ENCODE data around the gene PFKFB3. TPM values are rescaled to one million over a fixed set of nuclear protein-coding genes. Genes with fewer than 3 reads are reported as not detected.
"Not testable (repeated sequence)": the region's sequence is repeated elsewhere in the genome, so short reads cannot be mapped to it uniquely, and the experiment has no call there.

Gene PFKFB3
- total and polyA plus RNA-seq, 7 donors: 25.4 to 704 (median 163) TPM

GRCh38 chr10:6234371-6234770 is 31.6 kb downstream of the PFKFB3 start:
- DNase-seq: no peak
- no peak for TF ChIP-seq CTCF (IDR thresholded peaks at IDR 0.05)
- Histone ChIP-seq H3K4me1 (no peaks in the 10 kb centered on the region), H3K9me3 (no peaks in the 10 kb centered on the region), H3K27me3 (ENCODE audit: insufficient read depth in 3 of 3, low read length in 2 of 3) (no peaks in the 10 kb centered on the region), H3K36me3 (ENCODE audit: insufficient read depth in 1 of 2, low read depth in 1 of 2) (peaks cover 8 to 68% of the 10 kb centered on the region in 2 donors), H3K4me3 (no peak overlapping the region), H3K27ac (peak overlapping the region; percentile 16)
- 83 to 87% (median 86%) methylated on average over 13 of the region's 13 CpGs for WGBS, 3 donors
- intact Hi-C loops (cut with DNase I): no loop called here
- no peak for ATAC-seq

- DNase-seq: peak in 1 of 2 donors; percentile 40
These were observed 33.8 kb downstream of the PFKFB3 start for GRCh38 chr10:6236349-6237198.

DNA sequence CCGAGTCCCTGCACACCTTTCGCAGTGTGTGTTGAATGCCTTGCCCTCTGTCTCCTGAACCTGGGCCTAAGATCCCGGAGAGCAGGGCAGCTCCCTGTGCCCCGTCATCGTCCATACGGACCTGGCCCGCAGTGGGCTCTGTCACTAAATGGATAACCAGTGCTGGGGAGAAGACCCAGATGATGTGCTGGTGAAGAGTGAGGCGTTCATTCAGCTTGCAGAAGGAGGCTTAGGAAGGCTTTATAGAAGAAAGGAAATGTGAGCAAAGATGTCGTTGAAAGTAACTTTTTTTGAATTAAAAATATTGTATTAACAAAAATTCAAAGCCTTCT is 34.4 kb downstream of the PFKFB3 start:
- Histone ChIP-seq H3K36me3 (ENCODE audit: insufficient read depth in 1 of 2, low read depth in 1 of 2) (peaks cover 5 to 40% of the 10 kb centered on the region in 2 donors), H3K9me3 (no peaks in the 10 kb centered on the region), H3K27ac (peak overlapping the region; percentile 23), H3K4me3 (no peak overlapping the region), H3K4me1 (no peaks in the 10 kb centered on the region), H3K27me3 (ENCODE audit: insufficient read depth in 3 of 3, low read length in 2 of 3) (no peaks in the 10 kb centered on the region)
- no peak for TF ChIP-seq CTCF (IDR thresholded peaks at IDR 0.05)
- peak in 3 of 4 donors; percentile 2 to 11 (median 7) for ATAC-seq
- no peak for DNase-seq
- WGBS, 3 donors: 83 to 86% (median 86%) methylated on average over 9 of the region's 9 CpGs
- intact Hi-C loops (cut with DNase I): no loop called here

More at GRCh38 chr10:6236349-6237198, 33.8 kb downstream of the PFKFB3 start:
- ATAC-seq: peak; percentile 7 to 48 (median 34)
- intact Hi-C loops (cut with DNase I): no loop called here
- H3K36me3 ChIP-seq (ENCODE audit: insufficient read depth in 1 of 2, low read depth in 1 of 2): peaks cover 5 to 46% of the 10 kb centered on the region in 2 donors
- H3K27me3 ChIP-seq (ENCODE audit: insufficient read depth in 3 of 3, low read length in 2 of 3): no peaks in the 10 kb centered on the region
- 69 to 79% (median 72%) methylated on average over 38 of the region's 38 CpGs for WGBS, 3 donors
- no peaks in the 10 kb centered on the region for H3K9me3 ChIP-seq
- H3K27ac ChIP-seq: peak overlapping the region; percentile 30
- no peaks in the 10 kb centered on the region for H3K4me1 ChIP-seq
- TF ChIP-seq CTCF (IDR thresholded peaks at IDR 0.05): no peak
- H3K4me3 ChIP-seq: no peak overlapping the region

GRCh38 chr10:6238587-6239212 is 36.0 kb downstream of the PFKFB3 start:
- Histone ChIP-seq H3K36me3 (ENCODE audit: insufficient read depth in 1 of 2, low read depth in 1 of 2) (peaks cover under 1 to 25% of the 10 kb centered on the region in 2 donors), H3K27ac (peak overlapping the region; percentile 63)
- H3K4me1 ChIP-seq; H3K4me3 ChIP-seq; ATAC-seq; DNase-seq; intact Hi-C loops (cut with DNase I); H3K9me3 ChIP-seq; H3K27me3 ChIP-seq (ENCODE audit: insufficient read depth in 3 of 3, low read length in 2 of 3): not testable (repeated sequence)
- 86 to 94% (median 90%) methylated on average over 6 of the region's 6 CpGs for WGBS, 3 donors

All from psoas muscle (tissue), 8 donors.